DND-41 (cell line): ENCODE measurements around the gene ABCC8.

Experiments
- CTCF ChIP-seq: IDR thresholded peaks from 2 replicates; pipeline ENCODE4 v1.5.1; 2012; ENCODE audit warnings: borderline replicate concordance, low read length, moderate library complexity, mild to moderate bottlenecking; ENCODE audit not compliant: poor library complexity, severe bottlenecking; ENCODE audit errors: extremely low read depth
- EZH2 ChIP-seq: IDR thresholded peaks from 3 replicates; pipeline ENCODE4 v1.6.1; 2012; ENCODE audit warnings: borderline replicate concordance, low read depth, mild to moderate bottlenecking, moderate library complexity, low read length, inconsistent platforms; ENCODE audit not compliant: severe bottlenecking

GRCh38 chr11:17498058-17498457 is 21.4 kb upstream of the ABCC8 start:
- TF ChIP-seq CTCF (no peak), EZH2 (no peak)
